Neural cell (in vitro differentiated cells): ENCODE results near the gene UQCC2. TPM values are rescaled to one million over a fixed set of nuclear protein-coding genes. Genes with fewer than 3 reads are reported as not detected.

Source experiments
- H2AFZ ChIP-seq: fragments of 200-600, 300-800 bp; sonication (generic), shearing (Covaris generic); 2 replicates; pipeline ENCODE4 v1.6.0; 2014; ENCODE audit warnings: low read depth, mild to moderate bottlenecking, antibody characterized with exemption, low read length, moderate library complexity
- H3F3A ChIP-seq: fragments of 200-600 bp; shearing (Covaris generic); 2 replicates; pipeline ENCODE4 v1.6.1; 2016; ENCODE audit warnings: mild to moderate bottlenecking, moderate library complexity, mixed read lengths, antibody characterized with exemption, low read length; ENCODE audit not compliant: insufficient read depth, poor library complexity, severe bottlenecking
- H3K27ac ChIP-seq: fragments of 200-600, 300-800 bp; sonication (generic), shearing (Covaris generic); 2 replicates; pipeline ENCODE4 v1.5.1; 2014; ENCODE audit warnings: mild to moderate bottlenecking, low read length, moderate library complexity
- H3K27me3 ChIP-seq: fragments of 300-800, 200-600 bp; sonication (generic), shearing (Covaris generic); 2 replicates; pipeline ENCODE4 v1.6.0; 2014; ENCODE audit warnings: mild to moderate bottlenecking, low read depth, low read length, moderate library complexity; ENCODE audit not compliant: insufficient read depth
- H3K36me3 ChIP-seq: fragments of 300-800, 200-600 bp; sonication (generic), shearing (Covaris generic); 2 replicates; pipeline ENCODE4 v1.5.1; 2014; ENCODE audit warnings: mild to moderate bottlenecking, antibody characterized with exemption, low read length, moderate library complexity; ENCODE audit not compliant: insufficient read depth
- H3K4me2 ChIP-seq: fragments of 300-800, 200-600 bp; sonication (generic), shearing (Covaris generic); 2 replicates; pipeline ENCODE4 v1.6.0; 2014; ENCODE audit warnings: mild to moderate bottlenecking, low read length
- H3K4me3 ChIP-seq: fragments of 300-800, 200-600 bp; sonication (generic), shearing (Covaris generic); 2 replicates; pipeline ENCODE4 v1.5.1; 2014; ENCODE audit warnings: mild to moderate bottlenecking, low read length, moderate library complexity
- H3K79me2 ChIP-seq: fragments of 200-600 bp; shearing (Covaris generic); replicated peaks from 2 replicates; pipeline ENCODE4 v1.6.0; 2014; ENCODE audit warnings: mild to moderate bottlenecking, low read length, moderate library complexity; ENCODE audit not compliant: insufficient read depth
- H3K9ac ChIP-seq: fragments of 300-800, 200-600 bp; sonication (generic), shearing (Covaris generic); 2 replicates; pipeline ENCODE4 v1.6.1; 2016; ENCODE audit warnings: mild to moderate bottlenecking, low read length, mixed read lengths
- H3K9me2 ChIP-seq: fragments of 200-600 bp; shearing (Covaris generic); 2 replicates; pipeline ENCODE4 v1.6.1; 2016; ENCODE audit warnings: mild to moderate bottlenecking, low read length, mixed read lengths; ENCODE audit not compliant: insufficient read depth
- H3K9me3 ChIP-seq: fragments of 200-600, 300-800 bp; sonication (generic), shearing (Covaris generic); 2 replicates; pipeline ENCODE4 v1.6.1; 2016; ENCODE audit warnings: mild to moderate bottlenecking, mixed run types, low read length, moderate library complexity, mixed read lengths
- H4K20me1 ChIP-seq: fragments of 200-600 bp; shearing (Covaris generic); 2 replicates; pipeline ENCODE4 v1.6.1; 2016; ENCODE audit warnings: mild to moderate bottlenecking, mixed run types; ENCODE audit not compliant: insufficient read depth
- CTCF ChIP-seq: fragments of 450-650 bp; IDR thresholded peaks from 2 replicates; pipeline ENCODE4 v1.5.1; 2014; ENCODE audit warnings: antibody characterized with exemption, mild to moderate bottlenecking, moderate library complexity; ENCODE audit not compliant: poor library complexity, severe bottlenecking
- EP300 ChIP-seq: fragments of 450-650 bp; conservative IDR thresholded peaks from 2 replicates; pipeline ENCODE4 v1.6.1; 2014; ENCODE audit warnings: antibody characterized with exemption, mild to moderate bottlenecking, moderate library complexity; ENCODE audit not compliant: poor library complexity, severe bottlenecking
- EZH2 ChIP-seq: fragments of 200-600, 300-800 bp; shearing (Covaris generic), sonication (generic); IDR thresholded peaks from 2 replicates; pipeline ENCODE4 v1.6.1; 2014; ENCODE audit warnings: antibody characterized with exemption, low read length, borderline replicate concordance, mild to moderate bottlenecking; ENCODE audit not compliant: insufficient read depth, poor library complexity, severe bottlenecking
- MXI1 ChIP-seq: fragments of 450-650 bp; conservative IDR thresholded peaks from 2 replicates; pipeline ENCODE4 v1.6.1; 2014; ENCODE audit warnings: antibody characterized with exemption, mild to moderate bottlenecking; ENCODE audit not compliant: poor library complexity, severe bottlenecking
- POLR2AphosphoS5 ChIP-seq: IDR thresholded peaks from 2 replicates; pipeline ENCODE4 v1.6.1; 2012
- RAD21 ChIP-seq: fragments of 450-650 bp; conservative IDR thresholded peaks from 2 replicates; pipeline ENCODE4 v1.6.1; 2014; ENCODE audit warnings: antibody characterized with exemption, mild to moderate bottlenecking, moderate library complexity
- SMC3 ChIP-seq: fragments of 450-650 bp; conservative IDR thresholded peaks from 2 replicates; pipeline ENCODE4 v1.6.1; 2014; ENCODE audit warnings: antibody characterized with exemption, mild to moderate bottlenecking, moderate library complexity; ENCODE audit not compliant: poor library complexity
- TAF1 ChIP-seq: IDR thresholded peaks from 2 replicates; pipeline ENCODE4 v1.6.1; 2012; ENCODE audit warnings: low read depth
- polyA plus RNA-seq: library from polyadenylated mRNA; depleted of rRNA; stranded (reverse); fragments of >200 nt; gene quantifications from 2 replicates; pipeline ENCODE4 v1.2.3, GENCODE V29; 2014
- TF ChIP-seq, protein P1 (sequence below): IDR thresholded peaks from 2 replicates; pipeline ENCODE4 v1.6.1; 2012; ENCODE audit warnings: borderline replicate concordance

UQCC2 gene
- polyA plus RNA-seq, 1 donor from 2014 or later, result 123 TPM

DNA sequence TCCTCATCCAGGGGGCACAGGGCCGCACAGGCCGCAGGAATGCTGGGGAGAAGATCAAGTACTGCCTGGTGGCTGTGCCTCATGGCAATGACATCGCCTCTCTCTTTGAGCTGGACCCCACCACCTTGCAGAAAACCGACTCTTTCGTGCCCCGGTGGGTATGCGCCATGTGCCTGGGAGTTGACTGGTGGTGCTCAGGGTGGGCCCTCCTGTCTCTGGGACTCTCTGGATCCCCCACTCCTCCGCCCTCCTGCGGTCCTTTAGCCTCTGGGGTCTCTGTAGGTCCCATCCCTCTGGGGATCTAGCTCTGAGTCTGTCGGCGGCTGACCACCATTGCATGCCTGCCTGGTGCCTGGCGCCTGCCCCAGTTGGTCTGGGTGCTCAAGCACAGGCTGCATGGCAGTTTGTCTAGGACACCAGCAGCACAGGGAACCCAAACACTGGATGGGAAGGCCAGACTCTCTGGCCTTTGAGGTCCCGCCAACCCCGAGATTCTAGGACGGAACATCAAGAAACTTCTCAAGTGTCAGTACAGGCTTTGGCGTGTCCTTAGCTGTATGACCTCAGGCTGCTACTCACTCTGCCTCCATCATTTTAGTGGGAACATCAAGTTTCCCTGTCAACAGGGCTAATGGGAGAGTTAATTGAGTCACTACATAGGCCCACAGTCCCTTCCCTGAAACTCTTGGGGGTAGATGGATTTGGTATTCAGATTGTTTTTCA, 47.6 kb downstream of the UQCC2 start:
- H3K27me3 ChIP-seq, result no peaks in the 10 kb centered on the region
- H3K4me2 ChIP-seq, result no peak overlapping the region
- no peak overlapping the region for H3K9ac ChIP-seq
- H3K27ac ChIP-seq, result no peak overlapping the region
- H3K79me2 ChIP-seq, result no peaks in the 10 kb centered on the region
- H2AFZ ChIP-seq, result no peak overlapping the region
- no peaks in the 10 kb centered on the region for H3K9me2 ChIP-seq
- H3K36me3 ChIP-seq, result no peaks in the 10 kb centered on the region
- TF ChIP-seq, protein P1, sequence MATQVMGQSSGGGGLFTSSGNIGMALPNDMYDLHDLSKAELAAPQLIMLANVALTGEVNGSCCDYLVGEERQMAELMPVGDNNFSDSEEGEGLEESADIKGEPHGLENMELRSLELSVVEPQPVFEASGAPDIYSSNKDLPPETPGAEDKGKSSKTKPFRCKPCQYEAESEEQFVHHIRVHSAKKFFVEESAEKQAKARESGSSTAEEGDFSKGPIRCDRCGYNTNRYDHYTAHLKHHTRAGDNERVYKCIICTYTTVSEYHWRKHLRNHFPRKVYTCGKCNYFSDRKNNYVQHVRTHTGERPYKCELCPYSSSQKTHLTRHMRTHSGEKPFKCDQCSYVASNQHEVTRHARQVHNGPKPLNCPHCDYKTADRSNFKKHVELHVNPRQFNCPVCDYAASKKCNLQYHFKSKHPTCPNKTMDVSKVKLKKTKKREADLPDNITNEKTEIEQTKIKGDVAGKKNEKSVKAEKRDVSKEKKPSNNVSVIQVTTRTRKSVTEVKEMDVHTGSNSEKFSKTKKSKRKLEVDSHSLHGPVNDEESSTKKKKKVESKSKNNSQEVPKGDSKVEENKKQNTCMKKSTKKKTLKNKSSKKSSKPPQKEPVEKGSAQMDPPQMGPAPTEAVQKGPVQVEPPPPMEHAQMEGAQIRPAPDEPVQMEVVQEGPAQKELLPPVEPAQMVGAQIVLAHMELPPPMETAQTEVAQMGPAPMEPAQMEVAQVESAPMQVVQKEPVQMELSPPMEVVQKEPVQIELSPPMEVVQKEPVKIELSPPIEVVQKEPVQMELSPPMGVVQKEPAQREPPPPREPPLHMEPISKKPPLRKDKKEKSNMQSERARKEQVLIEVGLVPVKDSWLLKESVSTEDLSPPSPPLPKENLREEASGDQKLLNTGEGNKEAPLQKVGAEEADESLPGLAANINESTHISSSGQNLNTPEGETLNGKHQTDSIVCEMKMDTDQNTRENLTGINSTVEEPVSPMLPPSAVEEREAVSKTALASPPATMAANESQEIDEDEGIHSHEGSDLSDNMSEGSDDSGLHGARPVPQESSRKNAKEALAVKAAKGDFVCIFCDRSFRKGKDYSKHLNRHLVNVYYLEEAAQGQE, result no peak
- TF ChIP-seq EP300 (no peak), EZH2 (no peak), CTCF (no peak), SMC3 (no peak), RAD21 (no peak), MXI1 (no peak), TAF1 (no peak), POLR2AphosphoS5 (no peak)
- H3F3A ChIP-seq, result no peaks in the 10 kb centered on the region
- no peaks in the 10 kb centered on the region for H4K20me1 ChIP-seq
- no peak overlapping the region for H3K4me3 ChIP-seq
- no peaks in the 10 kb centered on the region for H3K9me3 ChIP-seq

DNA sequence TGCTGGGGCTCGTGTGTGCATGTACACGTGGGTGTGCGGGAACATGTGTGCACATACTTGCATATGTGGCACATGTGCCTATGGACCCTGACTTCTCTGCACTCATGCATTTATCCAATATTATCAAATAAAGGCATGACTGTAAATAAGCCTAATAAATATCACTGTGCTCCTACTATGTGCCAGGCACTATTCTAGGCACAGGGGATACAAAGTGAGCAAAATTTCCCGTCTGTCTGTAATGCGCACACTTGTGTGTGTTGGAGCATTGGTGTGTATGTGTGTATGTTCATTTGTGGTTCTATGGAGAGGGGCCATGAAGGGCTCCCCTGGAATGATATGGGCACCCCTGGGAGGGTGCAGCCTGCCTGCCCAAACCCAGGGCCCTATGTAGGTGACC, 48.5 kb downstream of the UQCC2 start:
- Histone ChIP-seq H3K9me2 (no peaks in the 10 kb centered on the region), H3K79me2 (no peaks in the 10 kb centered on the region), H3K9ac (no peak overlapping the region), H3K4me2 (no peak overlapping the region), H3K9me3 (no peaks in the 10 kb centered on the region), H2AFZ (no peak overlapping the region), H3K4me3 (no peak overlapping the region), H3F3A (no peaks in the 10 kb centered on the region), H3K27me3 (no peaks in the 10 kb centered on the region), H3K36me3 (no peaks in the 10 kb centered on the region), H3K27ac (no peak overlapping the region), H4K20me1 (no peaks in the 10 kb centered on the region)
- TF ChIP-seq RAD21, result no peak
- TF ChIP-seq EP300, result no peak
- TF ChIP-seq, protein P1, result no peak
- TF ChIP-seq MXI1, result no peak
- no peak for TF ChIP-seq SMC3
- TF ChIP-seq POLR2AphosphoS5, result no peak
- no peak for TF ChIP-seq EZH2
- no peak for TF ChIP-seq TAF1
- TF ChIP-seq CTCF, result no peak
